H1 (cell line): ENCODE measurements around the gene ZNF189. TPM values are rescaled to one million over a fixed set of nuclear protein-coding genes. Genes with fewer than 3 reads are reported as not detected.

Experiments used
- CTCF ChIA-PET: fragments of 300-600 bp; sonication (Branson Sonifier 250); formaldehyde crosslinking; loops from one replicate; lab custom pipeline; 2021; ENCODE audit not compliant: partially characterized antibody; lab: Charles Lee
- POLR2A ChIA-PET: fragments of 300-600 bp; sonication (Branson Sonifier 250); formaldehyde crosslinking; loops from one replicate; lab custom pipeline; 2021; ENCODE audit warnings: inconsistent platforms; ENCODE audit not compliant: partially characterized antibody; lab: Charles Lee
- DNase-seq, 2 experiments: peaks; one replicate each; pipeline versions ENCODE4 v3.0.0 to v3.0.0-alpha.2; 2010 to 2022; ENCODE audit warnings: low spot score in 2 of 2, low read depth in 1 of 2, mixed read lengths in 1 of 2
- FAIRE-seq: peaks from 2 replicates; lab custom pipeline; 2011; peaks lifted over from hg19 to GRCh38; lab: Jason Lieb, UNC
- H2AFZ ChIP-seq: 2 replicates; pipeline ENCODE4 v1.8.1; 2012; ENCODE audit warnings: low read length, inconsistent platforms
- H2AK5ac ChIP-seq: 2 replicates; pipeline ENCODE4 v1.6.1; 2013; ENCODE audit warnings: low read depth, low read length
- H2BK120ac ChIP-seq: replicated peaks from 2 replicates; pipeline ENCODE3; 2013; ENCODE audit warnings: low read depth, low read length, inconsistent platforms
- H2BK12ac ChIP-seq: 2 replicates; pipeline ENCODE4 v1.6.1; 2013; ENCODE audit warnings: low read depth, low read length
- H2BK15ac ChIP-seq: 2 replicates; pipeline ENCODE4 v1.6.1; 2013; ENCODE audit warnings: low read length
- H2BK20ac ChIP-seq: 2 replicates; pipeline ENCODE4 v1.6.1; 2013; ENCODE audit warnings: low read length
- H2BK5ac ChIP-seq: 2 replicates; pipeline ENCODE4 v1.6.1; 2013; ENCODE audit warnings: low read depth, low read length
- H3K14ac ChIP-seq: 2 replicates; pipeline ENCODE4 v1.6.1; 2013; ENCODE audit warnings: inconsistent platforms; ENCODE audit not compliant: insufficient read length
- H3K18ac ChIP-seq: 2 replicates; pipeline ENCODE4 v1.6.1; 2013; ENCODE audit warnings: low read length; ENCODE audit errors: extremely low read depth
- H3K23ac ChIP-seq: 2 replicates; pipeline ENCODE4 v1.6.1; 2013; ENCODE audit warnings: inconsistent platforms; ENCODE audit not compliant: insufficient read length
- H3K23me2 ChIP-seq: 2 replicates; pipeline ENCODE4 v1.6.1; 2013; ENCODE audit warnings: low read depth, low read length
- H3K27ac ChIP-seq: 2 replicates; pipeline ENCODE4 v1.6.1; 2011; ENCODE audit warnings: low read depth, low read length, inconsistent platforms
- H3K27me3 ChIP-seq, 4 experiments: replicated peaks in 1 of 4; 1 replicate in 1 of 4; 2 replicates in 3 of 4; pipeline versions ENCODE4 v1.6.1 to v1.8.1; 2011 to 2013; ENCODE audit warnings: low read length in 3 of 4, mild to moderate bottlenecking in 3 of 4, inconsistent platforms in 2 of 4, mixed read lengths in 2 of 4, moderate library complexity in 1 of 4; ENCODE audit not compliant: control insufficient read depth in 3 of 4, insufficient read depth in 3 of 4; ENCODE audit errors: extremely low read depth in 1 of 4
- H3K36me3 ChIP-seq, 4 experiments: 2 replicates each; pipeline versions ENCODE4 v1.6.1 to v1.8.1; 2011 to 2013; ENCODE audit warnings: mild to moderate bottlenecking in 4 of 4, low read length in 3 of 4, moderate library complexity in 2 of 4, control low read depth in 1 of 4, inconsistent platforms in 1 of 4; ENCODE audit not compliant: insufficient read depth in 4 of 4, control insufficient read depth in 2 of 4
- H3K4ac ChIP-seq: replicated peaks from 2 replicates; pipeline ENCODE3; 2013; ENCODE audit warnings: low read length, low read depth, mixed read lengths, inconsistent platforms; ENCODE audit not compliant: insufficient read length
- H3K4me1 ChIP-seq, 4 experiments: replicated peaks in 1 of 4; 1 replicate in 1 of 4; 2 replicates in 3 of 4; pipeline versions ENCODE4 v1.6.1 to v1.8.1; 2011 to 2013; ENCODE audit warnings: low read length in 3 of 4, inconsistent platforms in 2 of 4, mixed read lengths in 1 of 4; ENCODE audit not compliant: insufficient read depth in 4 of 4, control insufficient read depth in 3 of 4
- H3K4me2 ChIP-seq, 2 experiments: 2 replicates each; pipeline versions ENCODE4 v1.6.1 to v1.8.1; 2011 to 2013; ENCODE audit warnings: low read depth in 2 of 2, low read length in 2 of 2, control low read depth in 1 of 2, inconsistent platforms in 1 of 2, mild to moderate bottlenecking in 1 of 2; ENCODE audit not compliant: insufficient read depth in 1 of 2
- H3K4me3 ChIP-seq, 4 experiments: fragments of 200-600, 300-600 bp in 1 of 4; sonication (generic), shearing (Covaris generic), sonication (Bioruptor Twin) in 1 of 4; 2 replicates each; pipeline versions ENCODE4 v1.5.1 to v1.8.1; 2011 to 2016; ENCODE audit warnings: low read length in 4 of 4, low read depth in 3 of 4, control low read depth in 2 of 4, inconsistent platforms in 2 of 4, mild to moderate bottlenecking in 2 of 4, mixed read lengths in 1 of 4, moderate library complexity in 1 of 4; ENCODE audit not compliant: insufficient read depth in 2 of 4; ENCODE audit errors: extremely low read depth in 1 of 4
- H3K56ac ChIP-seq: replicated peaks from 2 replicates; pipeline ENCODE3; 2013; ENCODE audit warnings: low read depth, mild to moderate bottlenecking, mixed read lengths, low read length, inconsistent platforms; ENCODE audit not compliant: insufficient read length
- H3K79me1 ChIP-seq: 2 replicates; pipeline ENCODE4 v1.6.1; 2013; ENCODE audit warnings: low read depth, low read length, control low read depth
- H3K79me2 ChIP-seq, 2 experiments: 2 replicates each; pipeline versions ENCODE4 v1.6.1 to v1.8.1; 2012 to 2013; ENCODE audit warnings: low read length in 2 of 2, mild to moderate bottlenecking in 2 of 2, inconsistent platforms in 1 of 2; ENCODE audit not compliant: insufficient read depth in 2 of 2, control insufficient read depth in 1 of 2
- H3K9ac ChIP-seq, 4 experiments: replicated peaks in 1 of 4; 1 replicate in 1 of 4; 2 replicates in 3 of 4; pipeline versions ENCODE4 v1.6.1 to v1.8.1; 2011 to 2013; ENCODE audit warnings: low read depth in 3 of 4, low read length in 3 of 4, control low read depth in 2 of 4, mild to moderate bottlenecking in 2 of 4, moderate library complexity in 2 of 4, inconsistent platforms in 1 of 4; ENCODE audit errors: extremely low read depth in 1 of 4
- H3K9me3 ChIP-seq, 2 experiments: 2 replicates each; pipeline versions ENCODE4 v1.6.1 to v1.8.1; 2012 to 2013; ENCODE audit warnings: mild to moderate bottlenecking in 2 of 2, moderate library complexity in 2 of 2, control low read depth in 1 of 2, inconsistent platforms in 1 of 2, low read depth in 1 of 2, low read length in 1 of 2, mixed read lengths in 1 of 2; ENCODE audit not compliant: insufficient read depth in 2 of 2
- H4K20me1 ChIP-seq, 2 experiments: replicated peaks in 1 of 2; 2 replicates each; pipeline versions ENCODE3 to v1.8.1; 2011 to 2013; ENCODE audit warnings: inconsistent platforms in 2 of 2, low read length in 2 of 2, mild to moderate bottlenecking in 1 of 2; ENCODE audit not compliant: insufficient read depth in 2 of 2, control insufficient read depth in 1 of 2
- H4K5ac ChIP-seq: 2 replicates; pipeline ENCODE4 v1.6.1; 2013; ENCODE audit warnings: low read length, low read depth, mixed read lengths, inconsistent platforms; ENCODE audit not compliant: insufficient read length
- H4K8ac ChIP-seq: 2 replicates; pipeline ENCODE4 v1.8.0; 2013; ENCODE audit warnings: mild to moderate bottlenecking, moderate library complexity, low read length, inconsistent platforms; ENCODE audit not compliant: insufficient read depth; ENCODE audit errors: extremely low read depth
- H4K91ac ChIP-seq: replicated peaks from 2 replicates; pipeline ENCODE3; 2013; ENCODE audit warnings: low read length, mixed read lengths, inconsistent platforms; ENCODE audit not compliant: insufficient read length
- CBX5 ChIP-seq: fragments of 300-800, 300-1000 bp; sonication (generic); IDR thresholded peaks from 2 replicates; pipeline ENCODE4 v1.7.1; 2016; ENCODE audit warnings: antibody characterized with exemption, low read length, low read depth
- POLR2A ChIP-seq, 2 experiments: IDR thresholded peaks; 1 replicate in 1 of 2; 2 replicates in 1 of 2; pipeline ENCODE4 v1.6.1; 2011; ENCODE audit warnings: low read depth in 2 of 2, low read length in 2 of 2, mild to moderate bottlenecking in 2 of 2; ENCODE audit errors: control extremely low read depth in 1 of 2
- SUZ12 ChIP-seq: fragments of 200-600 bp; sonication (generic); IDR thresholded peaks from 2 replicates; pipeline ENCODE4 v1.6.1; 2012; ENCODE audit warnings: mild to moderate bottlenecking, inconsistent platforms, low read length, moderate library complexity, mixed read lengths
- TAF1 ChIP-seq: IDR thresholded peaks from 2 replicates; pipeline ENCODE4 v1.6.1; 2011; ENCODE audit warnings: mild to moderate bottlenecking, low read depth, low read length
- WGBS, 2 experiments: shearing (Covaris generic) in 1 of 2; methylation state at CpG; one replicate each; pipeline versions ENCODE4 v1.1.6 to v1.1.7; 2013 to 2015; ENCODE audit warnings: low lambda C conversion rate in 2 of 2, mixed read lengths in 2 of 2, inconsistent platforms in 1 of 2, low coverage in 1 of 2, missing lambda C conversion rate in 1 of 2; ENCODE audit not compliant: insufficient replicate concordance in 2 of 2, insufficient coverage in 1 of 2, insufficient read length in 1 of 2; ENCODE audit errors: extremely low coverage in 1 of 2, missing lambda C conversion rate in 1 of 2; 5-methylcytosine and 5-hydroxymethylcytosine counted together
- polyA plus RNA-seq, 7 experiments: library from polyadenylated mRNA; depleted of rRNA in 3 of 7; stranded (reverse) in 5 of 7; unstranded in 2 of 7; fragments of >200 nt in 5 of 7; fragments of 200-250 nt in 2 of 7; gene quantifications; 1 replicate in 5 of 7; 2 replicates in 1 of 7; 4 replicates in 1 of 7; pipeline versions ENCODE4 v1.2.1 to v1.2.3, GENCODE V29; 2011 to 2013; ENCODE audit warnings: missing spikeins in 2 of 7, mixed read lengths in 2 of 7
- total RNA-seq: library from RNA; stranded (reverse); fragmentation: NEBNext Ultra II Directional; extraction: Animal tissue kit (Norgen Biotek cat#: 25700); gene quantifications from 2 replicates; pipeline ENCODE4 v1.2.1, GENCODE V29; 2021

ZNF189 gene
- total and polyA plus RNA-seq, 2 of the 8 experiments (the other 6 are each of a cell fraction or from before 2014, with no cell fraction given), result 1.9 to 12.3 TPM

GRCh38 chr9:101455656-101456240 lies 57.1 kb downstream of the ZNF189 start:
- Histone ChIP-seq H4K8ac (no peak overlapping the region), H4K91ac (no peak overlapping the region), H2BK20ac (no peak overlapping the region), H2BK120ac (no peak overlapping the region), H2BK5ac (no peak overlapping the region), H3K27ac (no peak overlapping the region), H3K79me1 (no peaks in the 10 kb centered on the region), H2BK15ac (no peak overlapping the region), H2BK12ac (no peak overlapping the region), H3K56ac (no peak overlapping the region), H3K4ac (no peak overlapping the region), H3K4me3 (no peak overlapping the region), H2AK5ac (no peak overlapping the region), H2AFZ (no peak overlapping the region), H3K9ac (no peak overlapping the region), H3K36me3 (no peaks in the 10 kb centered on the region), H4K20me1 (no peaks in the 10 kb centered on the region), H3K4me1 (peaks cover 0 to 6% (median 3%) of the 10 kb centered on the region in 4 experiments; a peak in 1 of 7 replicates), H3K27me3 (no peaks in the 10 kb centered on the region), H3K79me2 (no peaks in the 10 kb centered on the region), H3K23me2 (no peaks in the 10 kb centered on the region), H4K5ac (no peak overlapping the region), H3K23ac (no peak overlapping the region), H3K4me2 (no peak overlapping the region), H3K14ac (no peak overlapping the region), H3K9me3 (peaks cover 2 to 6% of the 10 kb centered on the region in 2 experiments; a peak in 2 of 4 replicates), H3K18ac (no peak overlapping the region)
- ChIA-PET CTCF (interaction anchor here (1.3 to 14.0 kb wide), 6 partner anchors 10 to 74 kb away, joined by 4 to 447 read pairs (median 8); partner anchors contain the start of gene RNF20), POLR2A (interaction anchor here (1.5 kb wide), 1 partner anchor 14 kb away, joined by 3 read pairs; no protein-coding TSS in a partner anchor)
- DNase-seq (no peak), FAIRE-seq (no peak)
- TF ChIP-seq POLR2A (IDR thresholded peaks at IDR 0.05; ENCODE audit: control extremely low read depth in 1 of 2, low read depth in 2 of 2, low read length in 2 of 2), result no peak
- TF ChIP-seq TAF1, result no peak
- TF ChIP-seq CBX5, result no peak
- no peak for TF ChIP-seq SUZ12
- WGBS, 2 experiments, result 84% methylated on average over 2 of the region's 2 CpGs; no CpG with 5 or more reads in 1 of the 2 experiments
